ENCODE data around the gene JADE1.

The JADE1 gene

DNA sequence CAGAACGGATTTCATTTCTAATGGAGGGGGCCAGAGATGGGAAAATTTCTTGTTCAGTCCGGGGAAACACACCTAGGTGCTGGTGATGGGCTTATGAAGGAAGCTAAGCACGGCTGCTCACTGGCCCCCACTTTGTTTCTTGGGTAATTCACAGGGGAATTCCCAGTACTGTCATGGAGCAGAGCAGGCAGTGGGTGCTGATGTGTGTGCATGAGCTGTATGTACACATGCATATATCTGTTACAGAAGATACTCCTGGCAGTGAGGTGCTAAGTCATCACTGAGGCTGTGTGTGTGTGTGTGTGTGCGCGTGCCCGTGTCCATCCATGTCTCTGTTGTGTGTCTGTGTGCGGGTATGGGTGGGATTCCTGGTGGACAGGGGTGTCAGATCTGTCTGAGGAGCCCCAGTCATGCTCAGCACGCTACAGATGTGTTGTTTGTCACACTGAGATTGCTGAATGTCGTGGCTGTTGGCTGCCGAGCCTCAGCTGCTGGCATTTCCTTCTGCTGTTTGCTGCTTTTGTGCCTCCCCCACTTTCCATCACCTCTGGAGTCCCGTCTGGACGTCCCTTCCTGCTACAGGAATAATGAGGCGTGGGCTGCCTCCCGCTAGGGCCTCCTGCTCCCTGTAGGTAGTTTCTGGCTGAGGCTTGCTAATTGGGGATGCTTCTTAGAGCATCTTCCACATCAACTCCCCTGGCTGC, 53.3 kb downstream of the JADE1 start:
- DNase-seq: no peak
- in situ Hi-C loops (cut with HindIII; ENCODE audit: low pct_ligation_motif_present, low pct_unique_long_range_greater_than_20kb, low sequenced_read_pairs): no loop called here

GRCh38 chr4:128863312-128864075, 54.0 kb downstream of the JADE1 start:
- peak; percentile 67 for DNase-seq
- in situ Hi-C loops (cut with HindIII; ENCODE audit: low pct_ligation_motif_present, low pct_unique_long_range_greater_than_20kb, low sequenced_read_pairs): no loop called here

DNA sequence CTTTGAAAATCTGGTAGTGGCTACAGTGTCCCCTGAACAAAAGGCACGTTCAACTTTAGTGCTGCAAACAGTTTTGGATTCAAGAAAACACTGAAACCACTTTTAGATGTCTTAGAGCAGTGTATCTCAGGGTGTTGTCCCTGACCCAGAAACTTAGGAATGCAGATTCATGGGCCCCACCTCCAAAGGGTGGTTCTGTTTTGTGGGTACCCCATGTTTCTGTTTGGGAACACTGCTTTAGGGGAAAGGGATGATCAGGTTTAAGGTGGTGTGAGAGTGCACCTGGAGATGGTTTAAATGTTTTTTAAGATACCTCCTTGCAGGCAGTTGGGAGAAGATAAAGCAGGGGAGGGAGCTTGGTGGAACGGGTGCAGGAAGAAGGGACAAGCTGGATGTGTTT, 55.6 kb downstream of the JADE1 start:
- DNase-seq: no peak
- in situ Hi-C loops (cut with HindIII; ENCODE audit: low pct_ligation_motif_present, low pct_unique_long_range_greater_than_20kb, low sequenced_read_pairs): no loop called here

GRCh38 chr4:128866269-128866668, 56.8 kb downstream of the JADE1 start:
- in situ Hi-C loops (cut with HindIII; ENCODE audit: low pct_ligation_motif_present, low pct_unique_long_range_greater_than_20kb, low sequenced_read_pairs): no loop called here
- DNase-seq: no peak

- in situ Hi-C loops (cut with HindIII; ENCODE audit: low pct_ligation_motif_present, low pct_unique_long_range_greater_than_20kb, low sequenced_read_pairs): no loop called here
- no peak for DNase-seq
Observed at GRCh38 chr4:128866691-128867090, 57.2 kb downstream of the JADE1 start.

DNA sequence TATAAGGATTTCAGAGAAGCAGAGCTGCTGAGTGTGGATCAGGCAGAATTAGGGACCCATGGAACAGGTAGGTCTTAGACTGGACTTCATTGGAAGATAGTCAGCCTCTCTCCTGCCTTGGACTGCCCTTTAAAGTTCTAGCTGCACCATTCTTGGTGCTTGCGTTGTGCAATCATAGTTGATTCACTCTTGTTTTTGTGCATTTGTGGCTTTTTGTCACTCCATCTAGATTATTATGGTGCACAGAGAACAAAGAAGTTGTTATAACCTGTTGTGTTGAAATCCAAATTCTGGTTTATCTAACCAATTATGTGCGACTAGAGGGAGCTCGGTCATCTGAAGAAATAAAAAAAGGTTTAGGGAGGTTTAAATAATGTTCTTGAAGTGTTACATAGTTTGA, 59.3 kb downstream of the JADE1 start:
- DNase-seq: no peak
- in situ Hi-C loops (cut with HindIII; ENCODE audit: low pct_ligation_motif_present, low pct_unique_long_range_greater_than_20kb, low sequenced_read_pairs): no loop called here

GRCh38 chr4:128869776-128870509, 60.4 kb downstream of the JADE1 start:
- in situ Hi-C loops (cut with HindIII; ENCODE audit: low pct_ligation_motif_present, low pct_unique_long_range_greater_than_20kb, low sequenced_read_pairs): no loop called here
- no peak for DNase-seq

GRCh38 chr4:128871948-128872347, 62.4 kb downstream of the JADE1 start:
- in situ Hi-C loops (cut with HindIII; ENCODE audit: low pct_ligation_motif_present, low pct_unique_long_range_greater_than_20kb, low sequenced_read_pairs): no loop called here
- DNase-seq: no peak

DNA sequence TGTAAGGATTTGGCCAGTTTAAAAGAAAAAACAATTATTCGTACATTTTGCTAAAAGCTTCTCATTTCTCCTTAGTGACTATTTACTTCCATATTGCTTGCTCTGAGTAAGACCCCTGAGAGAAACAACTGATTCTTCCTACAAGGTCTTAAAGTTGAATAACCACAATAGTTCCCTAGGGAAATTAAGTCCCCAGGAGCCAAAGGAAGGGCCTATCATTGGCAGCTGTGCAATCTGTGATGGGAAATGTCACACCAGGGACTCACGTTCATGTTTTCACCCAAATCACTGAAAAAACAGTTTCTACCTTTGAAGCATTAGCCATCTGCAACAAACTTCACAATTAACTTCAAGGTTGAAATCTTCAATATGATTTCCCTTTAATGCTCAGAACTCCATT, 66.7 kb downstream of the JADE1 start:
- in situ Hi-C loops (cut with HindIII; ENCODE audit: low pct_ligation_motif_present, low pct_unique_long_range_greater_than_20kb, low sequenced_read_pairs): no loop called here
- no peak for DNase-seq

- no peak for DNase-seq
- in situ Hi-C loops (cut with HindIII; ENCODE audit: low pct_ligation_motif_present, low pct_unique_long_range_greater_than_20kb, low sequenced_read_pairs): no loop called here
Observed at GRCh38 chr4:128877934-128878333, 68.4 kb downstream of the JADE1 start.

GRCh38 chr4:128879283-128879682, 69.8 kb downstream of the JADE1 start:
- DNase-seq: no peak
- in situ Hi-C loops (cut with HindIII; ENCODE audit: low pct_ligation_motif_present, low pct_unique_long_range_greater_than_20kb, low sequenced_read_pairs): no loop called here

DNA sequence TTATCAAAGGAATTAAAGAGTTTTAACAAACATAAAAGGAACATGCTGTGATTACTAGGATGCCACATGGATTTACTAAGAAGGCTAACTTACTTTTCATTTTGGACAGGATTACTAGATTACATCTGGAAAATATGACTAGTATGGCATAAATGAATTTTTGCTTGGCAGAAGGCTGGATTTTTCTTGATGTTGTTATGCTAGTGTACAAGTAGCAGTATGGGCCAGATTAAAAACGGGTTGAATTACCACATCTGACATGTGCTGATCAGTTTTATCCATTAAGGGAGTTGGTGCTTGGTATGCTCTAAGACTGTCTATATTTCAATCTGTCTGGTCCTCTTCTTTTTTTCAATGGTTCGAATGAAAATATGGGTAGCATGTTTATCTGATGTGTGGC, 70.5 kb downstream of the JADE1 start:
- no peak for DNase-seq
- in situ Hi-C loops (cut with HindIII; ENCODE audit: low pct_ligation_motif_present, low pct_unique_long_range_greater_than_20kb, low sequenced_read_pairs): no loop called here

GRCh38 chr4:128880662-128881061, 71.2 kb downstream of the JADE1 start:
- in situ Hi-C loops (cut with HindIII; ENCODE audit: low pct_ligation_motif_present, low pct_unique_long_range_greater_than_20kb, low sequenced_read_pairs): no loop called here
- DNase-seq: no peak

DNA sequence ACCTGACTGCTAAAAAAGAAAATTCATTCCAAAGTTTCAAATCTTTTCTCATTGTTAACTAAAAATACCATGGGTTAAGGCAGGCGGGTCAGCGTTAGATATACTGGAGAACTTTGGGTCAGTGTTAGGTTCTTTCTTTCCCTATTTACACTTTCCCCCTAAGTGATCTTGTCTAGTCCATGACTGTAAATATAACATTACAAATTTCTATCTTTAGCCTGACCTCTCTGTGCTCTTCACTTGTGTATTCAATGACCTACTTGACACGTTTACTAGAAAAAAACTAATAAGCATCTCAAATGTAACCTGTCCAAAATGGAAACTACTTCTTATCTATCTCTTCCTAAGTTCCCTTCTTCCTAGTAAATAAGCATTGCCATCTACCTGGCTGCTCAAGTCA, 95.3 kb downstream of the JADE1 start:
- DNase-seq: no peak
- in situ Hi-C loops (cut with HindIII; ENCODE audit: low pct_ligation_motif_present, low pct_unique_long_range_greater_than_20kb, low sequenced_read_pairs): no loop called here

GRCh38 chr4:128906581-128906980, 97.1 kb downstream of the JADE1 start:
- DNase-seq: no peak
- in situ Hi-C loops (cut with HindIII; ENCODE audit: low pct_ligation_motif_present, low pct_unique_long_range_greater_than_20kb, low sequenced_read_pairs): no loop called here

GRCh38 chr4:128907981-128908380, 98.5 kb downstream of the JADE1 start:
- in situ Hi-C loops (cut with HindIII; ENCODE audit: low pct_ligation_motif_present, low pct_unique_long_range_greater_than_20kb, low sequenced_read_pairs): no loop called here

GRCh38 chr4:128908735-128909134, 99.2 kb downstream of the JADE1 start:
- no peak for DNase-seq
- in situ Hi-C loops (cut with HindIII; ENCODE audit: low pct_ligation_motif_present, low pct_unique_long_range_greater_than_20kb, low sequenced_read_pairs): no loop called here

More at GRCh38 chr4:128907981-128908380, 98.5 kb downstream of the JADE1 start:
- no peak for DNase-seq

DNA sequence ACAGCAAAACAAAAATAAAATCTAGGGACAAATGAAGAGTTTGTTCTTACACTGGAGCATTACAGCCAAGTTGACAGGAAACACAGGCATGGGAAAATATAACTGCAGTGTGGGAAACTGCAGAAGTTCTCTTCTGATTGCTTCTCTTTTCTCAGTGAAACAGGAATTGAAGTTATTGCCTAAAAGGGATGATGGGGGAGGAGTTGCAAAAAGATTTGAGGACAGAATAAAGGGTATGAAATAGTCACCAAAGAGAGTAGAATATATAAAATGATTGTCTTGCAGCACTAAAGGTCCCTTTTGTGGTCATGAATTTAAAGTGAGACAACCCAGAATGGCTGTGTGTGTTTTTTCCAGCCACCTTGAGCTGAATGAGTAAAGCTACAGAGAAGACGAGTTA, 103.7 kb downstream of the JADE1 start:
- DNase-seq: no peak
- in situ Hi-C loops (cut with HindIII; ENCODE audit: low pct_ligation_motif_present, low pct_unique_long_range_greater_than_20kb, low sequenced_read_pairs): no loop called here

- in situ Hi-C loops (cut with HindIII; ENCODE audit: low pct_ligation_motif_present, low pct_unique_long_range_greater_than_20kb, low sequenced_read_pairs): no loop called here
Observed at GRCh38 chr4:128915544-128915943, 106.0 kb downstream of the JADE1 start.

More at GRCh38 chr4:128915544-128915943, 106.0 kb downstream of the JADE1 start:
- DNase-seq: no peak

All from ACHN (cell line).